ENCODE measurements around the gene CHST9. TPM values are rescaled to one million over a fixed set of nuclear protein-coding genes. Genes with fewer than 3 reads are reported as not detected.
"Not testable (repeated sequence)": the region's sequence is repeated elsewhere in the genome, so short reads cannot be mapped to it uniquely, and the experiment has no call there.

The CHST9 gene
- total RNA-seq, 2 donors from 2014 or later, result not detected

- Mint-ChIP-seq H3K9me3 (peaks cover 17% of the 10 kb centered on the region), H3K36me3 (ENCODE audit: low read depth) (no peaks in the 10 kb centered on the region), H3K27me3 (no peaks in the 10 kb centered on the region), H3K27ac (no peak overlapping the region), H3K4me3 (no peak overlapping the region), H3K4me1 (no peaks in the 10 kb centered on the region)
- no peak for ATAC-seq (replicated peaks)
Observed at GRCh38 chr18:26928670-26929313, 256.3 kb downstream of the CHST9 start.

- not testable (repeated sequence) for H3K36me3 Mint-ChIP-seq (ENCODE audit: low read depth); H3K4me3 Mint-ChIP-seq; ATAC-seq (replicated peaks); H3K27ac Mint-ChIP-seq; H3K27me3 Mint-ChIP-seq; H3K4me1 Mint-ChIP-seq
- H3K9me3 Mint-ChIP-seq, result peaks cover 13% of the 10 kb centered on the region
Observed at GRCh38 chr18:26927822-26928221, 257.3 kb downstream of the CHST9 start.

- Mint-ChIP-seq H3K4me3 (no peak overlapping the region), H3K9me3 (peaks cover 13% of the 10 kb centered on the region), H3K27ac (no peak overlapping the region), H3K4me1 (no peaks in the 10 kb centered on the region), H3K36me3 (ENCODE audit: low read depth) (no peaks in the 10 kb centered on the region), H3K27me3 (no peaks in the 10 kb centered on the region)
- no peak for ATAC-seq (replicated peaks)
Observed at GRCh38 chr18:26926066-26926675, 258.9 kb downstream of the CHST9 start.

- Mint-ChIP-seq H3K27me3 (no peaks in the 10 kb centered on the region), H3K36me3 (ENCODE audit: low read depth) (no peaks in the 10 kb centered on the region), H3K27ac (no peak overlapping the region), H3K4me1 (no peaks in the 10 kb centered on the region), H3K9me3 (peaks cover 16% of the 10 kb centered on the region), H3K4me3 (no peak overlapping the region)
- no peak for ATAC-seq (replicated peaks)
Observed at GRCh38 chr18:26925313-26925712, 259.8 kb downstream of the CHST9 start.

GRCh38 chr18:26922313-26922712 is 262.8 kb downstream of the CHST9 start:
- ATAC-seq (replicated peaks), result no peak
- H3K4me3 Mint-ChIP-seq, result no peak overlapping the region
- no peaks in the 10 kb centered on the region for H3K27me3 Mint-ChIP-seq
- H3K27ac Mint-ChIP-seq, result no peak overlapping the region
- H3K4me1 Mint-ChIP-seq, result no peaks in the 10 kb centered on the region
- peaks cover 10% of the 10 kb centered on the region for H3K9me3 Mint-ChIP-seq
- no peaks in the 10 kb centered on the region for H3K36me3 Mint-ChIP-seq (ENCODE audit: low read depth)

- Mint-ChIP-seq H3K36me3 (ENCODE audit: low read depth) (no peaks in the 10 kb centered on the region), H3K4me3 (no peak overlapping the region), H3K27ac (no peak overlapping the region), H3K27me3 (no peaks in the 10 kb centered on the region), H3K4me1 (no peaks in the 10 kb centered on the region), H3K9me3 (peaks cover 10% of the 10 kb centered on the region)
- ATAC-seq (replicated peaks), result no peak
Observed at GRCh38 chr18:26920644-26921043, 264.5 kb downstream of the CHST9 start.

- Mint-ChIP-seq H3K27me3 (no peaks in the 10 kb centered on the region), H3K9me3 (peaks cover 10% of the 10 kb centered on the region), H3K4me1 (no peaks in the 10 kb centered on the region), H3K36me3 (ENCODE audit: low read depth) (no peaks in the 10 kb centered on the region), H3K4me3 (no peak overlapping the region), H3K27ac (no peak overlapping the region)
- ATAC-seq (replicated peaks), result no peak
Observed at GRCh38 chr18:26919627-26920026, 265.5 kb downstream of the CHST9 start.

- peaks cover 10% of the 10 kb centered on the region for H3K9me3 Mint-ChIP-seq
- no peaks in the 10 kb centered on the region for H3K36me3 Mint-ChIP-seq (ENCODE audit: low read depth)
- ATAC-seq (replicated peaks), result no peak
- H3K4me3 Mint-ChIP-seq, result no peak overlapping the region
- no peaks in the 10 kb centered on the region for H3K4me1 Mint-ChIP-seq
- H3K27ac Mint-ChIP-seq, result no peak overlapping the region
- no peaks in the 10 kb centered on the region for H3K27me3 Mint-ChIP-seq
Observed at GRCh38 chr18:26919201-26919600, 265.9 kb downstream of the CHST9 start.

- Mint-ChIP-seq H3K36me3 (ENCODE audit: low read depth) (no peaks in the 10 kb centered on the region), H3K27me3 (no peaks in the 10 kb centered on the region), H3K4me1 (no peaks in the 10 kb centered on the region), H3K9me3 (peaks cover 11% of the 10 kb centered on the region), H3K4me3 (no peak overlapping the region), H3K27ac (no peak overlapping the region)
- ATAC-seq (replicated peaks), result no peak
Observed at GRCh38 chr18:26911840-26912239, 273.3 kb downstream of the CHST9 start.

- Mint-ChIP-seq H3K9me3 (peaks cover 18% of the 10 kb centered on the region), H3K4me3 (no peak overlapping the region), H3K4me1 (no peaks in the 10 kb centered on the region), H3K36me3 (ENCODE audit: low read depth) (no peaks in the 10 kb centered on the region), H3K27me3 (no peaks in the 10 kb centered on the region), H3K27ac (no peak overlapping the region)
- ATAC-seq (replicated peaks), result no peak
Observed at GRCh38 chr18:26909599-26910290, 275.4 kb downstream of the CHST9 start.

GRCh38 chr18:26908906-26909305 is 276.2 kb downstream of the CHST9 start:
- H3K27ac Mint-ChIP-seq, result no peak overlapping the region
- H3K4me3 Mint-ChIP-seq, result no peak overlapping the region
- H3K4me1 Mint-ChIP-seq, result no peaks in the 10 kb centered on the region
- H3K27me3 Mint-ChIP-seq, result no peaks in the 10 kb centered on the region
- no peak for ATAC-seq (replicated peaks)
- no peaks in the 10 kb centered on the region for H3K36me3 Mint-ChIP-seq (ENCODE audit: low read depth)
- peaks cover 18% of the 10 kb centered on the region for H3K9me3 Mint-ChIP-seq

GRCh38 chr18:26902291-26902690 is 282.8 kb downstream of the CHST9 start:
- Mint-ChIP-seq H3K9me3 (peaks cover 25% of the 10 kb centered on the region), H3K4me3 (no peak overlapping the region), H3K36me3 (ENCODE audit: low read depth) (no peaks in the 10 kb centered on the region), H3K27ac (no peak overlapping the region), H3K27me3 (no peaks in the 10 kb centered on the region), H3K4me1 (no peaks in the 10 kb centered on the region)
- ATAC-seq (replicated peaks), result no peak

- Mint-ChIP-seq H3K4me3 (no peak overlapping the region), H3K27ac (no peak overlapping the region), H3K9me3 (peaks cover 18% of the 10 kb centered on the region), H3K27me3 (no peaks in the 10 kb centered on the region), H3K4me1 (no peaks in the 10 kb centered on the region), H3K36me3 (ENCODE audit: low read depth) (no peaks in the 10 kb centered on the region)
- ATAC-seq (replicated peaks), result no peak
Observed at GRCh38 chr18:26901020-26901419, 284.1 kb downstream of the CHST9 start.

- no peaks in the 10 kb centered on the region for H3K9me3 Mint-ChIP-seq
- H3K4me3 Mint-ChIP-seq, result no peak overlapping the region
- no peak overlapping the region for H3K27ac Mint-ChIP-seq
- no peaks in the 10 kb centered on the region for H3K27me3 Mint-ChIP-seq
- H3K4me1 Mint-ChIP-seq, result no peaks in the 10 kb centered on the region
- no peaks in the 10 kb centered on the region for H3K36me3 Mint-ChIP-seq (ENCODE audit: low read depth)
- ATAC-seq (replicated peaks), result no peak
Observed at GRCh38 chr18:26894426-26894825, 290.7 kb downstream of the CHST9 start.

GRCh38 chr18:26893996-26894395 is 291.1 kb downstream of the CHST9 start:
- no peak for ATAC-seq (replicated peaks)
- Mint-ChIP-seq H3K4me1 (no peaks in the 10 kb centered on the region), H3K36me3 (ENCODE audit: low read depth) (no peaks in the 10 kb centered on the region), H3K4me3 (no peak overlapping the region), H3K27me3 (no peaks in the 10 kb centered on the region), H3K9me3 (no peaks in the 10 kb centered on the region), H3K27ac (no peak overlapping the region)
